Anterior cingulate cortex (tissue), 58 donors: ENCODE results near the gene SHISA8.

Experiments used
- DNase-seq, 58 donors: peaks; one replicate each; lab custom pipeline; 2025; lab: John Stamatoyannopoulos, UW

The SHISA8 gene

DNA sequence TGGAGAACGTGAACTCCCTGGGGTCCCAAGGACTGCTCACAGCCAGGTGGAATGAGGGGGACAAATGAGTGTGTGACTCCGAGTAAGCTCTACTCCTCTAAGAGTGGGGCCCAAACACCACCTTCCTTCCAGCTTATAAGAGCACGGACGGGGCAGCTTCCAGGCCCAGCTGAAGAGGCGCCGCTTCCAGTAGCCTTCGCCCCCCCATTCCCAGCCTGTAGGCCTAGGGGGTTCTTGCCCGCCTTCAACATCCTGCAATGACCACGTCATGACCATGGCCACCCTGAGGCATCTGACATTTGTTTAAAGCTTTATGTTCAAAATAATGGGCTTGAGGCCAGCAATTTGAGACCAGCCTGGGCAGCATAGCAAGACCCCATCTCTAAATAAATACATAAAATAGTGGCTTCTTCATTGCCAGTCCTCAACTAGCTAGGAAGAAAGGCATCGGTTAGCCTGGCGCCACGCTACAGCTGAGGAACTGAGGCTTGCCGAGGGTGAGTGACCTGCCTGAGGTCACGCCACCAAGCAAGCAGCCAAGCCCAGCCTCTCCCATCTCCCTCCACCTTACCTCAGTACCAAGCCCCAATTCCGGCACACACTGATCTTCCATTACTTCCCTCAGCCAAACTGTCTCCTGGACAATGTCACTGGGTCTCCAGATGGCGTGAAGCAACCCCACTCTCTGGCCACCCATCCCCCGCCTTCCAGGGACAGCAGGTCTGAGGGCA is 19.6 kb upstream of the SHISA8 start:
- DNase-seq = no peak

DNA sequence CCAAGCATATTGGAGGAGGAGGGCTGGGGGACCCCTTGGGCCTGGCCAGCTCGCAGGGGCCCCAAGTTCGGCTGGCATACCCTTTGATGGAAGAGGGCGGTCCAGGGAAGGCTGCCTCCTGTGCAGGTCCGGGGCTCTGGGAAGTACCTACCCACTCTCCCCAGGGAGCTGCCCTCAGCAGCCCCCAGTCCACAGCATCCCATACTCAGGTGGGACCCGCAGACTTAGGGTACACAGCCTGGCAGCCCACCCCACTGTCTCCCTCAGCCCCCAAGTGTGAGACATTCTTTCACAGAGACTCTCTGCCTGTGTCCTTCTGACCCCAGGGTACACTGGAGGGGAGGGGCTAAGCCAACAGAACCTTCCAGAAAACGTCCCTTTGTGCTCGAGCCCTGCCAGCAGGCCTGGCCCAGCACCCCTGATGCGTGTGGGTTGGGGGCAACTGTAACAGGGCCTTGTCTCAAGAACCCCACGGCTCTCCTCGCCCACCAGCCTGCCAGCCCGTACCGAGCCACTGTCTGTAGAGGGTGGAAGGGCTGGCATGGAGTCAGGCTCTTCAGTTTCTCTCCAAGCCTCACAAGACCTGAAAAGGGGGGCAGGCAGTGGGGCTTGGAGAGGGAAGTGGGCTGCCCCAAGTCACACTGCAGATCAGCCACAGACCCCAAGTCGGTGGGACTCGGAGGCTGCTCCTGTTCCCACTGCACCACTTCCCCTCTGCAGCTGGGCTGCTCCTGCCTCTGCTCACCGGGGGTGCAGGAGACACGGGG is 18.7 kb upstream of the SHISA8 start:
- no peak for DNase-seq

- DNase-seq = no peak
Observed at GRCh38 chr22:41932353-41932752, 17.5 kb upstream of the SHISA8 start.

DNA sequence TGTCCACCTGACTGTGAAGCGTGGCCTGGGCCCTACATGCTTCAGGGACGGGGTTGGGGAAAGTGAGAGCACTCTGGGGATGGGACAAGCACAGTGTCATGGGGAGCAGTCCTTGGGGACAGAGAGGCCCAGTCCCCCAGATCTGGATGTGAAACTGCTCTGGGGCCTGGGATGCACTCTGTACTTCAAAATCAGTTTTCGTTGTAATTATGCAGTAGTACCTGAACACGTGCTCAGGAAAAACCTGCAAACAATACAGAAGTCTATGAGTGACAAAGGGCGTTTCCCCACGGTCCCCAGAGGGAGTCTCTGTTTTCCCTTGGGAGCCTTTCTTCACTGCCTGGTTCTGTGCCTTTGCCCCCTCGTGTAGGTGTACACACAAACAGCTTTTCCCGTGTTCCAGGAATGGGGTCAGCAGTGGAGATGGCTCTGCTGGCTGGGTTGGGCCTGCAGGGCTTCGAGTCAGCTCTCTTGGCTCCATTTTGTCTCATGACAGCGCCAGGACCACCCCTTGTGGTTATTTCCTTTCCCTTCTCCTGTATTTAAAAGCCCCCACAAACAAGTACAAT is 16.9 kb upstream of the SHISA8 start:
- DNase-seq = no peak

GRCh38 chr22:41929418-41929810 is 14.5 kb upstream of the SHISA8 start:
- DNase-seq = no peak

GRCh38 chr22:41928593-41929417 is 13.9 kb upstream of the SHISA8 start:
- no peak for DNase-seq

GRCh38 chr22:41927813-41928212 is 12.9 kb upstream of the SHISA8 start:
- DNase-seq = no peak

- DNase-seq = peak in 17 of 58 donors; percentile 8 to 43 (median 23)
Observed at GRCh38 chr22:41925783-41926460, 11.0 kb upstream of the SHISA8 start.

DNA sequence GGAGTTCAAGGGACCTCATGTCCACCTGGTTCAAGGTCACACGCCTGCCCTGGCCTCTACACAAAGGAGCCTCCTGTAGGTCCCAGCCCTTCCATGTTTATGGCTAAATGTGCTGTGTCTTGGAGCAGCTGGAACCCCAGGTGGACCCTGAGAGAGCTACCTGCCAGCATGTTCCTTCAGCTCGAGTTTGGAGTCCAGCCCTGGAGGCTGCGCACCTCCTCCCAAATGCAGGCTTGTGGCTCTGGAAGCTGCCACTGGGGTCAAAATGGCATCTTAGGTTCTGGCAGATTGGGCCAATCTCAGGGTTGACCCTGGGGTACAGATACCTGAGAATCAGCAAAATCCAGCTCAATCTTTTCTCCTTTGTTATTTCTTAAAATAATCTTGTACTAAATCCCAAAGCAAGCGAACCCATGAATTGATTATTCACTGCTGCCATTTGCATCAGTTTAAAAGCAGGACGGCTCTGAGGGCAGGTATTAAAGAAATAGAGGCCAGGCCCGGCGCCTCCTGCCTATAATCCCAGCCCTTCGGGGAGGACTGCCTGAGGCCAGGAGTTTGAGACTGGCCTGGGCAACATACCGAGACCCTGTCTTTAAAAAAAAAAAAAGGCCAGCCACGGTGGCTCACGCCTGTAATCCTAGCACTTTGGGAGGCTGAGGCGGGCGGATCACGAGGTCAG is 8.9 kb upstream of the SHISA8 start:
- no peak for DNase-seq

GRCh38 chr22:41922940-41923594 is 8.2 kb upstream of the SHISA8 start:
- no peak for DNase-seq

DNA sequence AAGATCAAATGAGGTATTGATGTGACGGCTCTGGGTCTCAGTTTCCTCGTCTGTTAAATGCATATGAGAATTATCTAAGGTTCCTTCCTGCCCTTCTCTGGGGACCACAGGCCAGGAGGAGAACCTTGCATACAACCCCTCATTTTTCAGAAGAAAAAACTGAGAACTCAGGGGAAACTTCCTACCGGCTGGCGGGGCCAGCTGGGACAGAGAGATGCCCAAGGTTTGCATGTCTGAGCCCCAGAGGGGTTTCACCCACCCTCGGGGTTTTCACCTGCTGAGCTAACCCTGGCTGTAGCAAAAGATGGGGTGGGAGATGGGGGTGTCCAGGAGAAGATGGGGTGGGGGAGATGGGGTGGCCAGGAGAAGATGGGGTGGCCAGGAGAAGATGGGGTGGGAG is 7.5 kb upstream of the SHISA8 start:
- no peak for DNase-seq

GRCh38 chr22:41920271-41920976 is 5.5 kb upstream of the SHISA8 start:
- peak in 17 of 58 donors; percentile 12 to 59 (median 26) for DNase-seq

GRCh38 chr22:41919357-41920224 is 4.7 kb upstream of the SHISA8 start:
- peak in 13 of 58 donors; percentile 5 to 38 (median 15) for DNase-seq

- DNase-seq = peak in 8 of 58 donors; percentile 9 to 49 (median 18)
Observed at GRCh38 chr22:41917903-41918791, 3.3 kb upstream of the SHISA8 start.

- no peak for DNase-seq
Observed at GRCh38 chr22:41917375-41917902, 2.6 kb upstream of the SHISA8 start.

- DNase-seq = no peak
Observed at GRCh38 chr22:41916745-41917358, 2.0 kb upstream of the SHISA8 start.
